HK-2 (cell line): ENCODE measurements around the gene GPR25.

Source experiments
- DNase-seq: peaks from one replicate; pipeline ENCODE4 v3.0.0-alpha.2; 2018; ENCODE audit not compliant: unreplicated experiment

The GPR25 gene

GRCh38 chr1:200873116-200873670 is 412 bp downstream of the GPR25 start:
- no peak for DNase-seq

- no peak for DNase-seq
Measured at GRCh38 chr1:200873671-200874397, 1.1 kb downstream of the GPR25 start.

GRCh38 chr1:200874694-200875093 is 1.9 kb downstream of the GPR25 start:
- DNase-seq, result no peak

- no peak for DNase-seq
Measured at GRCh38 chr1:200875416-200875815, 2.6 kb downstream of the GPR25 start.

- DNase-seq, result no peak
Measured at GRCh38 chr1:200877010-200877409, 4.2 kb downstream of the GPR25 start.

GRCh38 chr1:200877839-200878551 is 5.2 kb downstream of the GPR25 start:
- no peak for DNase-seq

GRCh38 chr1:200880212-200880611 is 7.4 kb downstream of the GPR25 start:
- no peak for DNase-seq

GRCh38 chr1:200883118-200883517 is 10.3 kb downstream of the GPR25 start:
- no peak for DNase-seq

- DNase-seq, result no peak
Measured at GRCh38 chr1:200885623-200886402, 13.0 kb downstream of the GPR25 start.

GRCh38 chr1:200886594-200886993 is 13.8 kb downstream of the GPR25 start:
- DNase-seq, result no peak

GRCh38 chr1:200887036-200887435 is 14.3 kb downstream of the GPR25 start:
- DNase-seq, result no peak

GRCh38 chr1:200887772-200888348 is 15.1 kb downstream of the GPR25 start:
- DNase-seq, result no peak

GRCh38 chr1:200888349-200888838 is 15.6 kb downstream of the GPR25 start:
- peak; percentile 64 for DNase-seq

- DNase-seq, result no peak
Measured at GRCh38 chr1:200889571-200889970, 16.8 kb downstream of the GPR25 start.

- no peak for DNase-seq
Measured at GRCh38 chr1:200890027-200890426, 17.2 kb downstream of the GPR25 start.

- DNase-seq, result peak; percentile 79
Measured at GRCh38 chr1:200890818-200891773, 18.3 kb downstream of the GPR25 start.

GRCh38 chr1:200891774-200892157 is 19.0 kb downstream of the GPR25 start:
- DNase-seq, result peak; percentile 52

- no peak for DNase-seq
Measured at GRCh38 chr1:200892546-200892945, 19.8 kb downstream of the GPR25 start.

- no peak for DNase-seq
Measured at GRCh38 chr1:200892958-200893357, 20.2 kb downstream of the GPR25 start.

GRCh38 chr1:200893411-200893901 is 20.7 kb downstream of the GPR25 start:
- no peak for DNase-seq
